HEK293 (cell line): Measurements from ENCODE around the gene BEST2.

ENCODE experiments used
- AEBP2 ChIP-seq: fragments of 450-650 bp; formaldehyde crosslinking; IDR thresholded peaks from 2 replicates; pipeline ENCODE4 v1.5.1; 2016; ENCODE audit warnings: missing biosample characterization, missing genetic modification characterization, borderline replicate concordance
- CTCF ChIP-seq: fragments of 450-650 bp; formaldehyde crosslinking; IDR thresholded peaks from 2 replicates; pipeline ENCODE4 v1.5.1; 2016; ENCODE audit warnings: missing biosample characterization, missing genetic modification characterization
- ELK4 ChIP-seq: IDR thresholded peaks from 2 replicates; pipeline ENCODE4 v1.6.1; 2011; ENCODE audit warnings: mild to moderate bottlenecking, low read depth, low read length, borderline replicate concordance
- IKZF3 ChIP-seq: fragments of 450-650 bp; IDR thresholded peaks from 2 replicates; pipeline ENCODE4 v1.5.0; 2018; ENCODE audit warnings: missing biosample characterization, mild to moderate bottlenecking, missing genetic modification characterization, moderate library complexity
- KLF1 ChIP-seq: fragments of 450-650 bp; formaldehyde crosslinking; IDR thresholded peaks from 2 replicates; pipeline ENCODE4 v1.5.1; 2016; ENCODE audit warnings: missing biosample characterization, missing genetic modification characterization
- OVOL3 ChIP-seq: fragments of 450-650 bp; formaldehyde crosslinking; IDR thresholded peaks from 2 replicates; pipeline ENCODE4 v1.5.1; 2016; ENCODE audit warnings: missing biosample characterization, missing genetic modification characterization
- PBX3 ChIP-seq: sonication (generic); formaldehyde crosslinking; IDR thresholded peaks from 2 replicates; pipeline ENCODE4 v1.8.1; 2022; ENCODE audit warnings: mild to moderate bottlenecking, moderate library complexity, missing genetic modification reagents
- PRDM6 ChIP-seq: fragments of 450-650 bp; formaldehyde crosslinking; IDR thresholded peaks from 2 replicates; pipeline ENCODE4 v1.5.1; 2017; ENCODE audit warnings: missing biosample characterization, missing genetic modification characterization
- SETDB1 ChIP-seq: IDR thresholded peaks from one replicate; pipeline ENCODE4 v1.6.1; 2017; ENCODE audit warnings: mild to moderate bottlenecking, low read length, moderate library complexity, mixed read lengths; ENCODE audit not compliant: insufficient read length
- TCF7L2 ChIP-seq: IDR thresholded peaks from 2 replicates; pipeline ENCODE4 v1.6.1; 2011; ENCODE audit warnings: low read depth, mild to moderate bottlenecking, inconsistent platforms, low read length, moderate library complexity, borderline replicate concordance
- ZBTB20 ChIP-seq: fragments of 450-650 bp; formaldehyde crosslinking; IDR thresholded peaks from 2 replicates; pipeline ENCODE4 v1.5.1; 2016; ENCODE audit warnings: missing biosample characterization, missing genetic modification characterization
- ZFHX2 ChIP-seq: fragments of 450-650 bp; formaldehyde crosslinking; conservative IDR thresholded peaks from 2 replicates; pipeline ENCODE4 v1.5.1; 2016; ENCODE audit warnings: missing biosample characterization, missing genetic modification characterization
- ZFP37 ChIP-seq: fragments of 450-650 bp; formaldehyde crosslinking; IDR thresholded peaks from 2 replicates; pipeline ENCODE4 v1.5.1; 2016; ENCODE audit warnings: missing biosample characterization, missing genetic modification characterization
- ZFP41 ChIP-seq: fragments of 450-650 bp; formaldehyde crosslinking; IDR thresholded peaks from 2 replicates; pipeline ENCODE4 v1.5.1; 2016; ENCODE audit warnings: missing biosample characterization, missing genetic modification characterization, borderline replicate concordance
- ZNF155 ChIP-seq: fragments of 450-650 bp; formaldehyde crosslinking; IDR thresholded peaks from 2 replicates; pipeline ENCODE4 v1.5.1; 2016; ENCODE audit warnings: missing biosample characterization, missing genetic modification characterization
- ZNF23 ChIP-seq: fragments of 450-650 bp; formaldehyde crosslinking; IDR thresholded peaks from 2 replicates; pipeline ENCODE4 v1.5.1; 2016; ENCODE audit warnings: missing biosample characterization, missing genetic modification characterization, borderline replicate concordance
- ZNF280C ChIP-seq: fragments of 450-650 bp; formaldehyde crosslinking; IDR thresholded peaks from 2 replicates; pipeline ENCODE4 v1.5.1; 2016; ENCODE audit warnings: missing biosample characterization, missing genetic modification characterization
- ZNF280D ChIP-seq: fragments of 450-650 bp; formaldehyde crosslinking; IDR thresholded peaks from 2 replicates; pipeline ENCODE4 v1.5.1; 2016; ENCODE audit warnings: missing biosample characterization, missing genetic modification characterization
- ZNF341 ChIP-seq: fragments of 450-650 bp; formaldehyde crosslinking; IDR thresholded peaks from 2 replicates; pipeline ENCODE4; 2016; ENCODE audit warnings: low read depth, missing biosample characterization, missing genetic modification characterization
- ZNF416 ChIP-seq: fragments of 450-650 bp; formaldehyde crosslinking; IDR thresholded peaks from 2 replicates; pipeline ENCODE4 v1.5.1; 2016; ENCODE audit warnings: missing biosample characterization, missing genetic modification characterization
- ZNF580 ChIP-seq: fragments of 450-650 bp; formaldehyde crosslinking; IDR thresholded peaks from 2 replicates; pipeline ENCODE4 v1.5.1; 2016; ENCODE audit warnings: missing biosample characterization, missing genetic modification characterization
- ZNF677 ChIP-seq: fragments of 450-650 bp; IDR thresholded peaks from 2 replicates; pipeline ENCODE4 v1.5.0; 2018; ENCODE audit warnings: missing biosample characterization, mild to moderate bottlenecking, missing genetic modification characterization, moderate library complexity

The BEST2 gene

GRCh38 chr19:12792051-12792852, 40.7 kb downstream of the BEST2 start (continued):
- no peak for TF ChIP-seq ZNF280D (tag by site-specific recombination)
- no peak for TF ChIP-seq PRDM6 (tag by site-specific recombination)
- peak; percentile 71; the same call in 1 of the 2 replicates for TF ChIP-seq ZBTB20 (tag by site-specific recombination)
- no peak for TF ChIP-seq OVOL3 (tag by site-specific recombination)
- TF ChIP-seq ZNF677 (tag by site-specific recombination), result no peak
- TF ChIP-seq PBX3 (CRISPR knock-in tag), result no peak
- no peak for TF ChIP-seq ELK4
- no peak for TF ChIP-seq IKZF3
- no peak for TF ChIP-seq ZNF416 (tag by site-specific recombination)
- TF ChIP-seq ZNF341 (tag by site-specific recombination), result no peak; the same call in 1 of the 2 replicates
- TF ChIP-seq CTCF, result no peak
- no peak for TF ChIP-seq KLF1 (tag by site-specific recombination)
- no peak for TF ChIP-seq ZNF155 (tag by site-specific recombination)
- TF ChIP-seq ZNF280C, result no peak
- 0 out of 2 replicates have a peak, but pooled peaks have one; percentile 8 for TF ChIP-seq ZNF580 (tag by site-specific recombination)
- TF ChIP-seq ZFP37 (tag by site-specific recombination), result 0 out of 2 replicates have a peak, but pooled peaks have one; percentile 51
- TF ChIP-seq AEBP2, result no peak
- TF ChIP-seq SETDB1, result no peak
- TF ChIP-seq ZFHX2 (tag by site-specific recombination), result peak; percentile 86
- TF ChIP-seq ZFP41 (tag by site-specific recombination), result no peak
- no peak for TF ChIP-seq ZNF23 (tag by site-specific recombination)
- no peak for TF ChIP-seq TCF7L2
